Ovary (tissue), 9 donors: ENCODE data around the gene PDE8A. TPM values are rescaled to one million over a fixed set of nuclear protein-coding genes. Genes with fewer than 3 reads are reported as not detected.

ENCODE experiments used
- DNase-seq, 5 donors: peaks; one replicate each; pipeline ENCODE4 v3.0.0-alpha.2; 2019 to 2020
- H3K27ac ChIP-seq, 2 donors: fragments of 200-600 bp; one replicate each; pipeline versions ENCODE4 v1.5.1 to v1.8.0; 2019 to 2022
- H3K27me3 ChIP-seq: fragments of 200-600 bp; one replicate; pipeline ENCODE4 v1.8.0; 2022
- H3K36me3 ChIP-seq: fragments of 200-600 bp; sonication (generic); one replicate; pipeline ENCODE4 v1.5.1; 2019
- H3K4me1 ChIP-seq: one replicate; pipeline ENCODE4 v1.8.1; 2013; ENCODE audit warnings: mild to moderate bottlenecking, moderate library complexity; ENCODE audit not compliant: insufficient read depth
- H3K4me3 ChIP-seq: fragments of 200-600 bp; sonication (generic); one replicate; pipeline ENCODE4 v1.5.1; 2017
- H3K9me3 ChIP-seq, 2 donors: fragments of 200-600 bp in 1 of 2; sonication (generic) in 1 of 2; one replicate each; pipeline versions ENCODE4 v1.5.1 to v1.8.1; 2013 to 2019; ENCODE audit warnings: mild to moderate bottlenecking in 1 of 2, moderate library complexity in 1 of 2
- EP300 ChIP-seq: sonication (generic); formaldehyde crosslinking; IDR thresholded peaks from one replicate; pipeline ENCODE4 v1.6.1; 2017; ENCODE audit warnings: antibody characterized with exemption
- POLR2A ChIP-seq: fragments of 450-650 bp; IDR thresholded peaks from one replicate; pipeline ENCODE4 v1.6.1; 2017; ENCODE audit warnings: antibody characterized with exemption, mild to moderate bottlenecking, moderate library complexity
- WGBS, 3 donors: extraction: QIAGEN DNeasy Blood & Tissue Kit in 1 of 3; methylation state at CpG; one replicate each; pipeline versions ENCODE4 v1.1.5 to v1.1.7; 2013 to 2017; 5-methylcytosine and 5-hydroxymethylcytosine counted together
- intact Hi-C, 4 donors: fragments of 100-400 bp; cut with DNase I; formaldehyde crosslinking; loops; one replicate each; pipeline versions ENCODE4 v1.11.0 to v1.15.1; 2022 to 2023
- polyA plus RNA-seq, 2 donors: library from polyadenylated mRNA; stranded (reverse); fragments of 200-250 nt in 1 of 2; fragments of 350-450 nt in 1 of 2; fragmentation: Illumina TruSeq in 1 of 2; extraction: RNeasy Lipid Tissue Mini Kit (QIAGEN cat#74804) in 1 of 2; gene quantifications; one replicate each; pipeline ENCODE4 v1.2.3, GENCODE V29; 2013 to 2014
- total RNA-seq, 7 donors: library from RNA; depleted of rRNA in 2 of 7; stranded (reverse); fragments of >200 nt in 2 of 7; fragmentation: NEBNext Ultra II Directional in 3 of 7; extraction: Animal tissue kit (Norgen Biotek cat#: 25700) in 3 of 7; gene quantifications; one replicate each; pipeline versions ENCODE4 v1.1.0 to v1.2.4, GENCODE V29; 2016 to 2023
- TF ChIP-seq, protein P1 (sequence below), 3 donors: fragments of 450-650 bp in 2 of 3; fragments of 200-600 bp in 1 of 3; IDR thresholded peaks; one replicate each; pipeline versions ENCODE4 v1.5.1 to v1.8.0; 2016 to 2022; ENCODE audit warnings: antibody characterized with exemption in 3 of 3, mild to moderate bottlenecking in 1 of 3
- donor health status: DM: no; HTN: no; CAD: no; lungs with moderate emphysema.
- donor health status: DM: no; HTN: no; CAD: no.
- donor health status: Bipolar disorder and iron deficiency.
- donor health status: DM: yes; HTN: yes; CAD: no.
- donor health status: DM: no; HTN: no; CAD: no.
- donor health status: DM: yes; HTN: yes; CAD: no.

Gene PDE8A
- total and polyA plus RNA-seq, 9 donors, result 13.8 to 61.8 (median 33.2) TPM

- Histone ChIP-seq H3K9me3 (no peaks in the 10 kb centered on the region), H3K4me3 (no peak overlapping the region), H3K4me1 (peaks cover 2% of the 10 kb centered on the region), H3K36me3 (no peaks in the 10 kb centered on the region), H3K27me3 (no peaks in the 10 kb centered on the region), H3K27ac (no peak overlapping the region)
- TF ChIP-seq POLR2A, result no peak
- TF ChIP-seq EP300, result no peak
- TF ChIP-seq, protein P1, sequence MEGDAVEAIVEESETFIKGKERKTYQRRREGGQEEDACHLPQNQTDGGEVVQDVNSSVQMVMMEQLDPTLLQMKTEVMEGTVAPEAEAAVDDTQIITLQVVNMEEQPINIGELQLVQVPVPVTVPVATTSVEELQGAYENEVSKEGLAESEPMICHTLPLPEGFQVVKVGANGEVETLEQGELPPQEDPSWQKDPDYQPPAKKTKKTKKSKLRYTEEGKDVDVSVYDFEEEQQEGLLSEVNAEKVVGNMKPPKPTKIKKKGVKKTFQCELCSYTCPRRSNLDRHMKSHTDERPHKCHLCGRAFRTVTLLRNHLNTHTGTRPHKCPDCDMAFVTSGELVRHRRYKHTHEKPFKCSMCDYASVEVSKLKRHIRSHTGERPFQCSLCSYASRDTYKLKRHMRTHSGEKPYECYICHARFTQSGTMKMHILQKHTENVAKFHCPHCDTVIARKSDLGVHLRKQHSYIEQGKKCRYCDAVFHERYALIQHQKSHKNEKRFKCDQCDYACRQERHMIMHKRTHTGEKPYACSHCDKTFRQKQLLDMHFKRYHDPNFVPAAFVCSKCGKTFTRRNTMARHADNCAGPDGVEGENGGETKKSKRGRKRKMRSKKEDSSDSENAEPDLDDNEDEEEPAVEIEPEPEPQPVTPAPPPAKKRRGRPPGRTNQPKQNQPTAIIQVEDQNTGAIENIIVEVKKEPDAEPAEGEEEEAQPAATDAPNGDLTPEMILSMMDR (IDR thresholded peaks at IDR 0.05), result no peak
- 96 to 98% (median 96%) methylated on average over 10 of the region's 10 CpGs for WGBS, 3 donors
- intact Hi-C loops, result loop anchor here in 1 of 4 donors (10.0 kb wide), 1 partner anchor 68 kb away; no protein-coding TSS in a partner anchor
- DNase-seq, result no peak
Observed at GRCh38 chr15:84976746-84977345, 4.8 kb upstream of the PDE8A start.

- Histone ChIP-seq H3K27me3 (no peaks in the 10 kb centered on the region), H3K4me1 (peaks cover 2% of the 10 kb centered on the region), H3K27ac (peak overlapping the region in 1 of 2 donors; percentile 90), H3K4me3 (peak overlapping the region; percentile 79), H3K9me3 (no peaks in the 10 kb centered on the region), H3K36me3 (no peaks in the 10 kb centered on the region)
- TF ChIP-seq EP300 (no peak), POLR2A (no peak)
- TF ChIP-seq, protein P1 (IDR thresholded peaks at IDR 0.05), result no peak
- 8 to 14% (median 11%) methylated on average over 16 of the region's 16 CpGs for WGBS, 3 donors
- peak; percentile 49 to 74 (median 63) for DNase-seq
- intact Hi-C loops, result loop anchor here in 1 of 4 donors (10.0 kb wide), 1 partner anchor 65 kb away; no protein-coding TSS in a partner anchor
Observed at GRCh38 chr15:84979651-84980050, 2.0 kb upstream of the PDE8A start.

DNA sequence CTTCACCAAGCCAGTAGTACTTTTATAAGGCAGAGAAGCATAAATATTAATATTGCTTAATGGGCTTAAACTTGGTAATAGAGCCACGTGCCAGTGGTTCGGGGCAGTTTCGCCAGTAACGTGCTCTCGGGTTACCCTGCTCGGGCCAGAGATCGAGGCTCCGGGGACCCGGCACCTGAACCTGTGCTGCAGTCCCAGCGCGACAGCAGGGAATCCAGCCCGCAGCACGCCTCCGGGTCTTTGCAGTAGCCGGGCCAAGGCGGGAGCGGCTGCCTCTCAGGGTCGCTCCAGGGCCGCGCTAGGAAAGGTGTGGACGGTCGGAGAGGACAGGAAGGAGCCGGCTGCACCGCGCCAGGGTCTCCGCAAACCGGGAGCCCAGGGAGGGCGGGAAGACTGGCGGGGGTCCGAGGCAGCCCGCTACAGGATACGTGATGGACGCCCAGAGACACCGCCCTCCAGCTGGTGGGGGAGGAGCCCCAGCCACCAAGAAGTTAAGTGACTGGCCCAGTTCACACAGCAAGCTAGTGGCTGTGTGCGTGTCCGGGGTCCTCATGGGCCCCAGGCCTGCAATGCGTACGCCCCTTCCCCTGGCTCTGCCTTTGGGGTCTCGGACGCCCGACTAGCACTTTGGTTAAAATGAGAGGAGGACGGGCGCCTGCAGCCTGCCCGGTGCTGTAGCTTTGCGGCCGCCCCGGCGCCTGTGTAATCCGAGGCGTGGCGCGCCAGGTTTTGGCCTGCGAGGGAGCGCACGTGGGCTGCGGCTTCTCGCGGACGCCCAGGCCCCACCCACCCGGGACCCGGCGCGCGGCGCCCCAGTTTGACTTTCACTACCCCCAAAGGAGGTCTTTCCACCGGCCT is 1.2 kb upstream of the PDE8A start:
- peaks cover 3% of the 10 kb centered on the region for H3K4me1 ChIP-seq
- peak overlapping the region; percentile 90 to 91 for H3K27ac ChIP-seq
- TF ChIP-seq EP300 (no peak), POLR2A (peak; percentile 37)
- TF ChIP-seq, protein P1 (IDR thresholded peaks at IDR 0.05), result peak in 1 of 3 donors; percentile 42
- WGBS, 3 donors, result 0% methylated on average over 53 to 66 of the region's 66 CpGs
- H3K36me3 ChIP-seq, result no peaks in the 10 kb centered on the region
- no peaks in the 10 kb centered on the region for H3K9me3 ChIP-seq
- no peaks in the 10 kb centered on the region for H3K27me3 ChIP-seq
- intact Hi-C loops, result no loop called here
- H3K4me3 ChIP-seq, result peak overlapping the region; percentile 79
- DNase-seq, result peak; percentile 81 to 90 (median 87)

DNA sequence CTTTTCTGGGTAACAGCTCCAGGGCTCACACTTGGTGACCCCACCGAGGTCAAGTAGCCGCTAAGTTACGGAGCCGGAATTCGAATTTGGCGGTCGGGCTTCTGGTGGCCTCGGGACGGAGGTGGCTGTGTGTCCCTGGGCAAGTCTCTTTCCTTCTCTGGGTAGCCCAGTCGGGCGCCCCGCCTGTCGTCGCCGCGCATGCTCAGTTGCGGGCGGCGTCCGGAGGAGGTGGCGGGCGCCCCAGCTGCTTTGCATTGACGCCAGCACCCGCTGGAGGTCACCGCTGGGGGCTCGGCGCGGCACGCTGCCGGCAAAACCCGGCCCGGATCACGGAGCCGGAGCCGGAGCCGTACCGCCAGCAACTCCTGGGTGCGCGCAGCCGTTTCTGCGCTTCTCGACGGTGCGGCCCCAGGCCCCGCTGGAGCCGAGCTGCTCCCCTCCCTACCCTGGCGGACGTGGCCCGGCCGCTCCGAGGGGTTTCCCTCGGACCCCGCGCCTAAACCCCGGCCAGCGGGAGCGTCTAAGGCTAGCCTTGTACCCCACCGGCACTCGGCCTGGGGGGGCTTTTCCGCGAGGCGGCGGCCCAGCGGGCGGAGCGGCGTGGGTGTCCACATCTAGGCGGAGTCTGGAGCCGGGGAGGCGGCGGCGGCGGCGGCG is 474 bp upstream of the PDE8A start:
- Histone ChIP-seq H3K27me3 (no peaks in the 10 kb centered on the region), H3K27ac (peak overlapping the region; percentile 90 to 91), H3K9me3 (no peaks in the 10 kb centered on the region), H3K4me3 (peak overlapping the region; percentile 79), H3K4me1 (peaks cover 6% of the 10 kb centered on the region), H3K36me3 (no peaks in the 10 kb centered on the region)
- intact Hi-C loops, result no loop called here
- 0 to 1% (median 1%) methylated on average over 32 to 75 of the region's 75 CpGs for WGBS, 3 donors
- TF ChIP-seq, protein P1 (IDR thresholded peaks at IDR 0.05), result peak; percentile 18 to 80 (median 61)
- TF ChIP-seq POLR2A (peak; percentile 78), EP300 (no peak)
- peak; percentile 92 to 97 (median 95) for DNase-seq
